SK-N-SH (cell line): ENCODE data around the gene ZNF609. TPM values are rescaled to one million over a fixed set of nuclear protein-coding genes. Genes with fewer than 3 reads are reported as not detected.

Experiments used
- CTCF ChIA-PET: fragments of 300-600, 350-600 bp; formaldehyde crosslinking; extraction: SDS; loops from one replicate; lab custom pipeline; 2021; lab: Yijun Ruan, JAX
- POLR2A ChIA-PET: fragments of 350-600 bp; sonication (Branson Sonifier 250); formaldehyde crosslinking; extraction: SDS; loops from one replicate; lab custom pipeline; 2020; ENCODE audit warnings: antibody characterized with exemption, inconsistent platforms; lab: Yijun Ruan, JAX
- DNase-seq: peaks from one replicate; pipeline ENCODE4 v3.0.0; 2012
- H2AFZ ChIP-seq: fragments of 200-600 bp; sonication (generic); 2 replicates; pipeline ENCODE4 v1.8.1; 2016; ENCODE audit warnings: antibody characterized with exemption, mild to moderate bottlenecking, low read depth
- H3F3A ChIP-seq: fragments of 200-600 bp; sonication (generic); replicated peaks from 2 replicates; pipeline ENCODE3; 2016; ENCODE audit warnings: antibody characterized with exemption, mild to moderate bottlenecking; ENCODE audit not compliant: insufficient read depth
- H3K27ac ChIP-seq, 2 experiments: fragments of 200-500 bp in 1 of 2; fragments of 200-600 bp in 1 of 2; sonication (Bioruptor generic) in 1 of 2; sonication (generic), shearing (Covaris generic) in 1 of 2; 2 replicates each; pipeline versions ENCODE4 v1.5.1 to v1.6.1; 2014 to 2016; ENCODE audit warnings: low read depth in 2 of 2, inconsistent platforms in 1 of 2, low read length in 1 of 2, mild to moderate bottlenecking in 1 of 2, mixed read lengths in 1 of 2
- H3K27me3 ChIP-seq: fragments of 200-600 bp; sonication (generic), shearing (Covaris generic); 2 replicates; pipeline ENCODE4 v1.6.1; 2016; ENCODE audit warnings: mixed run types; ENCODE audit not compliant: insufficient read depth
- H3K36me3 ChIP-seq, 2 experiments: fragments of 200-500 bp in 1 of 2; fragments of 200-600 bp in 1 of 2; sonication (Bioruptor generic) in 1 of 2; sonication (generic) in 1 of 2; replicated peaks in 1 of 2; 2 replicates each; pipeline versions ENCODE3 to v1.5.1; 2014 to 2016; ENCODE audit warnings: low read length in 1 of 2, mild to moderate bottlenecking in 1 of 2; ENCODE audit not compliant: insufficient read depth in 2 of 2, control insufficient read depth in 1 of 2
- H3K4me1 ChIP-seq, 2 experiments: fragments of 200-500 bp in 1 of 2; fragments of 200-600 bp in 1 of 2; sonication (Bioruptor generic) in 1 of 2; sonication (generic), shearing (Covaris generic) in 1 of 2; 2 replicates each; pipeline versions ENCODE4 v1.5.1 to v1.6.1; 2014 to 2016; ENCODE audit warnings: low read depth in 1 of 2, low read length in 1 of 2, mixed run types in 1 of 2; ENCODE audit not compliant: insufficient read depth in 2 of 2, control insufficient read depth in 1 of 2
- H3K4me2 ChIP-seq: fragments of 200-600 bp; sonication (generic), shearing (Covaris generic); 2 replicates; pipeline ENCODE4 v1.6.1; 2017; ENCODE audit warnings: mixed run types
- H3K4me3 ChIP-seq, 2 experiments: fragments of 200-500 bp in 1 of 2; fragments of 200-600 bp in 1 of 2; sonication (Bioruptor generic) in 1 of 2; sonication (generic), shearing (Covaris generic) in 1 of 2; 2 replicates each; pipeline versions ENCODE4 v1.5.1 to v1.8.1; 2014 to 2016; ENCODE audit warnings: low read depth in 2 of 2, inconsistent platforms in 1 of 2, low read length in 1 of 2, mild to moderate bottlenecking in 1 of 2, mixed read lengths in 1 of 2, moderate library complexity in 1 of 2
- H3K79me2 ChIP-seq: fragments of 200-600 bp; sonication (generic); 2 replicates; pipeline ENCODE4 v1.8.1; 2017; ENCODE audit warnings: mild to moderate bottlenecking; ENCODE audit not compliant: insufficient read depth
- H3K9ac ChIP-seq: fragments of 200-600 bp; sonication (generic); 2 replicates; pipeline ENCODE4 v1.6.1; 2017; ENCODE audit warnings: mixed run types
- H3K9me2 ChIP-seq: fragments of 200-600 bp; sonication (generic); 2 replicates; pipeline ENCODE4 v1.6.1; 2017; ENCODE audit warnings: mixed run types
- H3K9me3 ChIP-seq: fragments of 200-600 bp; sonication (generic); 2 replicates; pipeline ENCODE4 v1.6.1; 2017; ENCODE audit warnings: mixed run types, mild to moderate bottlenecking, moderate library complexity
- H4K20me1 ChIP-seq: fragments of 200-600 bp; sonication (generic); 2 replicates; pipeline ENCODE4 v1.6.1; 2017; ENCODE audit warnings: mild to moderate bottlenecking, mixed run types; ENCODE audit not compliant: insufficient read depth
- CHD2 ChIP-seq: fragments of 150-350 bp; IDR thresholded peaks from 2 replicates; pipeline ENCODE4 v1.6.1; 2018; ENCODE audit warnings: low read length; ENCODE audit not compliant: partially characterized antibody
- CTCF ChIP-seq: fragments of 200-600 bp; sonication (generic); IDR thresholded peaks from 2 replicates; pipeline ENCODE4 v1.6.1; 2017; ENCODE audit warnings: antibody characterized with exemption, mild to moderate bottlenecking, moderate library complexity
- EP300 ChIP-seq, 2 experiments: IDR thresholded peaks; 2 replicates each; pipeline versions ENCODE4 v1.4.0 to v1.6.1; 2012; ENCODE audit warnings: borderline replicate concordance in 1 of 2, low read depth in 1 of 2, low read length in 1 of 2
- FOSL2 ChIP-seq: IDR thresholded peaks from 2 replicates; pipeline ENCODE4 v1.4.0; 2012; ENCODE audit warnings: low read depth, mild to moderate bottlenecking, moderate library complexity, borderline replicate concordance
- FOXM1 ChIP-seq: IDR thresholded peaks from 2 replicates; pipeline ENCODE4 v1.4.0; 2012; ENCODE audit warnings: low read depth, mild to moderate bottlenecking
- GABPA ChIP-seq: IDR thresholded peaks from 2 replicates; pipeline ENCODE4 v1.4.0; 2012; ENCODE audit warnings: low read depth, mild to moderate bottlenecking
- JUND ChIP-seq: IDR thresholded peaks from 2 replicates; pipeline ENCODE4 v1.4.0; 2012
- MEF2A ChIP-seq: IDR thresholded peaks from 2 replicates; pipeline ENCODE4 v1.4.0; 2012; ENCODE audit warnings: low read depth, borderline replicate concordance
- MXI1 ChIP-seq: IDR thresholded peaks from 2 replicates; pipeline ENCODE4 v1.6.1; 2012; ENCODE audit warnings: mild to moderate bottlenecking, low read depth, low read length, improper control_type of control experiment
- NFIC ChIP-seq: IDR thresholded peaks from 2 replicates; pipeline ENCODE4 v1.4.0; 2012; ENCODE audit warnings: borderline replicate concordance
- NRF1 ChIP-seq: IDR thresholded peaks from 2 replicates; pipeline ENCODE4 v1.6.1; 2012; ENCODE audit warnings: low read depth, mild to moderate bottlenecking, low read length
- POLR2AphosphoS5 ChIP-seq: IDR thresholded peaks from 2 replicates; pipeline ENCODE4 v1.6.1; 2012; ENCODE audit warnings: low read depth, low read length
- REST ChIP-seq: IDR thresholded peaks from 2 replicates; pipeline ENCODE4 v1.6.1; 2012; ENCODE audit warnings: mild to moderate bottlenecking, low read depth, low read length, moderate library complexity
- RXRA ChIP-seq: IDR thresholded peaks from 2 replicates; pipeline ENCODE4 v1.4.0; 2012; ENCODE audit warnings: low read depth, mild to moderate bottlenecking, borderline replicate concordance
- SIN3A ChIP-seq: IDR thresholded peaks from 2 replicates; pipeline ENCODE4 v1.6.1; 2012; ENCODE audit warnings: low read depth, mild to moderate bottlenecking, low read length, moderate library complexity, borderline replicate concordance
- WGBS: methylation state at CpG from one replicate; pipeline ENCODE4 v1.1.6; 2017; ENCODE audit warnings: low lambda C conversion rate; 5-methylcytosine and 5-hydroxymethylcytosine counted together
- polyA plus RNA-seq, 3 experiments: library from polyadenylated mRNA; depleted of rRNA; stranded (reverse); fragments of >200 nt; gene quantifications; 2 replicates each; pipeline ENCODE4 v1.2.3, GENCODE V29; 2012

The ZNF609 gene
- polyA plus RNA-seq, 1 of the 3 experiments (the other 2 are of a cell fraction), result 12.6 TPM

GRCh38 chr15:64713592-64713991, 253.2 kb downstream of the ZNF609 start:
- no peaks in the 10 kb centered on the region for H3K36me3 ChIP-seq
- DNase-seq, result no peak
- H3F3A ChIP-seq, result no peaks in the 10 kb centered on the region
- TF ChIP-seq MXI1 (no peak), FOXM1 (no peak), REST (no peak), CTCF (no peak), NFIC (no peak), MEF2A (no peak), RXRA (no peak), CHD2 (no peak), GABPA (no peak)
- H2AFZ ChIP-seq, result no peak overlapping the region
- H3K4me2 ChIP-seq, result no peak overlapping the region
- no peak overlapping the region for H3K27ac ChIP-seq
- no peaks in the 10 kb centered on the region for H3K9me2 ChIP-seq
- H3K79me2 ChIP-seq, result no peaks in the 10 kb centered on the region
- WGBS, result 95% methylated on average over 6 of the region's 6 CpGs
- no peaks in the 10 kb centered on the region for H3K9me3 ChIP-seq
- no peaks in the 10 kb centered on the region; a peak in 1 of 4 replicates for H3K4me1 ChIP-seq
- no peak overlapping the region for H3K9ac ChIP-seq
- no peaks in the 10 kb centered on the region for H3K27me3 ChIP-seq
- POLR2A ChIA-PET, result no interaction called here
- no peak overlapping the region for H3K4me3 ChIP-seq
- CTCF ChIA-PET, result no interaction called here
- no peaks in the 10 kb centered on the region for H4K20me1 ChIP-seq

- H3K4me1 ChIP-seq, result no peaks in the 10 kb centered on the region; a peak in 1 of 4 replicates
- H2AFZ ChIP-seq, result no peak overlapping the region
- TF ChIP-seq SIN3A (no peak), MEF2A (no peak), FOSL2 (no peak), MXI1 (no peak), POLR2AphosphoS5 (no peak), NRF1 (no peak), JUND (no peak), FOXM1 (no peak), EP300 (IDR thresholded peaks at IDR 0.05; ENCODE audit: borderline replicate concordance in 1 of 2, low read depth in 1 of 2, low read length in 1 of 2) (no peak)
- no peak for DNase-seq
- no peak overlapping the region for H3K4me2 ChIP-seq
- WGBS, result 92% methylated on average over 2 of the region's 2 CpGs
- H3F3A ChIP-seq, result no peaks in the 10 kb centered on the region
- H4K20me1 ChIP-seq, result no peaks in the 10 kb centered on the region
- no peaks in the 10 kb centered on the region for H3K9me3 ChIP-seq
- no peak overlapping the region for H3K9ac ChIP-seq
- H3K27ac ChIP-seq, result no peak overlapping the region
- CTCF ChIA-PET, result interaction anchor here (1.1 to 3.6 kb wide), 6 partner anchors 11 to 93 kb away, joined by 3 to 29 read pairs (median 8); no protein-coding TSS in a partner anchor
- no peaks in the 10 kb centered on the region for H3K36me3 ChIP-seq
- POLR2A ChIA-PET, result no interaction called here
- H3K4me3 ChIP-seq, result no peak overlapping the region
- no peaks in the 10 kb centered on the region for H3K27me3 ChIP-seq
- H3K9me2 ChIP-seq, result no peaks in the 10 kb centered on the region
- H3K79me2 ChIP-seq, result no peaks in the 10 kb centered on the region
These were observed 256.1 kb downstream of the ZNF609 start for GRCh38 chr15:64716452-64716851.
